Body of pancreas (tissue), 4 donors: Measurements from ENCODE around the gene PRODH2.

Source experiments
- CTCF ChIP-seq, 7 experiments: fragments of 450-650 bp in 4 of 7; fragments of 200-600 bp in 3 of 7; sonication (generic) in 3 of 7; IDR thresholded peaks; one replicate each; pipeline ENCODE4 v1.5.1; 2016 to 2019; ENCODE audit warnings: antibody characterized with exemption in 7 of 7
- POLR2A ChIP-seq, 3 donors: fragments of 450-650 bp; IDR thresholded peaks; one replicate each; pipeline ENCODE4 v1.6.1; 2016; ENCODE audit warnings: antibody characterized with exemption in 3 of 3, mild to moderate bottlenecking in 2 of 3

- TF ChIP-seq CTCF (IDR thresholded peaks at IDR 0.05) (no peak), POLR2A (IDR thresholded peaks at IDR 0.05) (no peak)
These were observed 34.7 kb downstream of the PRODH2 start for GRCh38 chr19:35777961-35778360.
